ENCODE data around the gene ZNF57. TPM values are rescaled to one million over a fixed set of nuclear protein-coding genes. Genes with fewer than 3 reads are reported as not detected.
A peak's percentile ranks its signal among the peaks of the same experiment; 100 is the strongest.

The ZNF57 gene
- total RNA-seq (1 to 10 TPM; 4.4 TPM), polyA plus RNA-seq (3.2 TPM)

DNA sequence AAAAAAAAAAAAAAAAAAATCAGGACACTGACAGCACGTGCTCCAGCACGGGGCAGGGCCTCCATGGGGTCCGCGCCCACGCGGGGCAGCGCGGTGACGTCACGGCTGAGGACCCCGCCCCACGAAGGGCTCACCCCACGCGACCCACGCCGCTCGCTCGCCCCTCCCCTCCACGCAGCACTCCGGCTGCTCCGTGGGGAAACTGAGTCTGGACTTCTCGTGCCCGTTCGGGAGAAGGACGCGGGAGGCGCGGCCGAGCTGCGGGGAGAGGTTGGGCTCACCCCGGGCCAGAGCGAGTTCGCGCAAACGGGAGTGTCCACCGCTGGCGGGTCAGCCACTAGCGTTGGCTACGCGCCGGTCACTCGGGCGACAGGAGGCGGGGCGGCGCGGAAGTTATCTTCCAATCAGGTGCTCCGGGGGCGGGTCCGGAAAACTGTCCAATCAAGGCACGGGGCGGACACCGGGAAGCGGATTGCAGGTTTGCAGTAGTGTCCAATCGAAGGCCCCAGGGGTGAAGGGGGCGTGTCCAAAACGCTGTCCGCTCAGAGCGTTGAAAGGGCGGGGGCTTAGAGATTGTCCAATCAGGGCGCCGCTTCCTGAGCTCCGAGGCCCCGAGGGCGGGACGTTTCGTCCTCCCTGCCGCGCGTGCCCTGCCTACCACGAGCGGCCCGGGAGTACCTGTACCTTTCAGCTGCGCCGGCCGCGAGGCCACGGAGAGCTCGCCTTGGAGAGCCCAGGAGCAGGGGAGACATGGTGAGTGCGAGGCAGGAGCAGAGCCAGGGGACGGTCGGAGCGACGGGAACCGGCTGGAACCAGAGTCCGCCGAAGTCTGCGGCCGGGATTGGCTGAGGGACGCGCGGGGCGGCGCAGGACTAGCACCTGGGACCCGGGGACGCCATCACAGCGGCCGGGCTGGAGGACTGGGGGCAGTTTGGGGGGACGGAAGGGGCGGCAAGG is at the start of gene ZNF57:
Gene ZNF57 (plus strand): TSS at position 633 of the 957 bp plus-strand sequence. CDS start 118 bp downstream, at position 751.
- Histone ChIP-seq H3K27me3 (ENCODE audit: insufficient read depth, low read length, poor library complexity, severe bottlenecking) (no peaks in the 10 kb centered on the region), H3K4me3 (ENCODE audit: low read length) (peak within 1 kb of the TSS; percentile 79), H3K4me1 (ENCODE audit: insufficient read depth, low read length) (peaks cover 8% of the 10 kb centered on the region), H3K36me3 (ENCODE audit: insufficient read depth, low read length) (no peaks in the 10 kb centered on the region), H3K27ac (ENCODE audit: low read depth, low read length) (peak within 1 kb of the TSS; percentile 47), H3K9me3 (ENCODE audit: low read length) (peaks cover 6% of the 10 kb centered on the region)
- Mint-ChIP-seq H3K27me3 (peaks cover 0 to 1% of the 10 kb centered on the region in 2 donors), H3K36me3 (peaks cover 0 to 6% (median 4%) of the 10 kb centered on the region in 3 donors), H3K4me3 (peak within 1 kb of the TSS; percentile 87 to 98 (median 96)), H3K27ac (peak within 1 kb of the TSS; percentile 65 to 93 (median 87)), H3K9me3 (peaks cover 0 to 8% (median 6%) of the 10 kb centered on the region in 5 donors), H3K4me1 (peaks cover 15 to 26% (median 26%) of the 10 kb centered on the region in 3 donors)
- peak; percentile 94 to 98 (median 96) for DNase-seq
- POLR2A ChIA-PET: interaction anchor here (0.6 to 1.1 kb wide), 3 partner anchors 50 to 984 kb away, joined by 3 to 10 read pairs (median 4); no protein-coding TSS in a partner anchor
- CTCF ChIA-PET: interaction anchor here (1.1 to 1.3 kb wide), 2 partner anchors 13 to 253 kb away, joined by 4 read pairs; no protein-coding TSS in a partner anchor

- H3K36me3 ChIP-seq (ENCODE audit: insufficient read depth, low read length): peaks cover 31% of the 10 kb centered on the region
- no peak for DNase-seq
- H3K4me3 ChIP-seq (ENCODE audit: low read length): no peak overlapping the region
- H3K36me3 Mint-ChIP-seq: peaks cover 34 to 53% (median 52%) of the 10 kb centered on the region in 3 donors
- H3K4me1 ChIP-seq (ENCODE audit: insufficient read depth, low read length): peaks cover 32% of the 10 kb centered on the region
- H3K27me3 Mint-ChIP-seq: no peaks in the 10 kb centered on the region
- no peak overlapping the region for H3K4me3 Mint-ChIP-seq
- peaks cover 21 to 60% (median 48%) of the 10 kb centered on the region in 5 donors for H3K9me3 Mint-ChIP-seq
- H3K4me1 Mint-ChIP-seq: peaks cover 24 to 32% (median 28%) of the 10 kb centered on the region in 3 donors
- ChIA-PET POLR2A (no interaction called here), CTCF (no interaction called here)
- H3K27ac Mint-ChIP-seq: no peak overlapping the region
- peaks cover 29% of the 10 kb centered on the region for H3K9me3 ChIP-seq (ENCODE audit: low read length)
- H3K27ac ChIP-seq (ENCODE audit: low read depth, low read length): no peak overlapping the region
- H3K27me3 ChIP-seq (ENCODE audit: insufficient read depth, low read length, poor library complexity, severe bottlenecking): no peaks in the 10 kb centered on the region
Observed at GRCh38 chr19:2852598-2852997, 48.1 kb upstream of the ZNF57 start.

GRCh38 chr19:2853015-2853606 is 47.6 kb upstream of the ZNF57 start:
- Histone ChIP-seq H3K27me3 (ENCODE audit: insufficient read depth, low read length, poor library complexity, severe bottlenecking) (no peaks in the 10 kb centered on the region), H3K4me1 (ENCODE audit: insufficient read depth, low read length) (peaks cover 37% of the 10 kb centered on the region), H3K36me3 (ENCODE audit: insufficient read depth, low read length) (peaks cover 31% of the 10 kb centered on the region), H3K9me3 (ENCODE audit: low read length) (peaks cover 29% of the 10 kb centered on the region), H3K4me3 (ENCODE audit: low read length) (no peak overlapping the region), H3K27ac (ENCODE audit: low read depth, low read length) (no peak overlapping the region)
- peaks cover 21 to 60% (median 48%) of the 10 kb centered on the region in 5 donors for H3K9me3 Mint-ChIP-seq
- H3K36me3 Mint-ChIP-seq: peaks cover 34 to 53% (median 51%) of the 10 kb centered on the region in 3 donors
- no peak overlapping the region for H3K4me3 Mint-ChIP-seq
- peaks cover 24 to 32% (median 29%) of the 10 kb centered on the region in 3 donors for H3K4me1 Mint-ChIP-seq
- no peak for DNase-seq
- H3K27me3 Mint-ChIP-seq: no peaks in the 10 kb centered on the region
- ChIA-PET POLR2A (interaction anchor here (0.6 kb wide), 1 partner anchor 10 kb away, joined by 7 read pairs; no protein-coding TSS in a partner anchor), CTCF (no interaction called here)
- H3K27ac Mint-ChIP-seq: no peak overlapping the region

DNA sequence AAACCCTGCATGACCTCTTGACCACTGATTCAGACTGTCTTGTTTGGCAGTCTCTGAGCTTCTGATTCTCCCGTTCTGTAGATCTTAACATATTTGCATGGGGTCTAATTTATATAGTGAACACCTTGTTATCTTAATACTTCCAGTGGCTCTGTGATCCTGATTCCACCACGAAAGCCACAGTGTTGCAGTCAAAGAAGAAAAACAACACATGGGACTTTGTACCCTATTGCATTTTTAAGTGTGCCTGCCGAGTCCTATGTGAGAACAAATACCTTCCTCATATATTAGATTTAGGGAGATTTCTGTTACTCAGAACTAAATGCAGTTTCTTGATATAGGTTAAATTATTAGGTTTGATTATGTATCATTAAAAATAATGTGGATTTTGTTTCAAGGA is 45.9 kb upstream of the ZNF57 start:
- CTCF ChIA-PET: interaction anchor here (1.3 kb wide), 1 partner anchor 14 kb away, joined by 4 read pairs; the partner anchor contains the start of gene ZNF555

GRCh38 chr19:2856457-2857050 is 44.2 kb upstream of the ZNF57 start:
- Histone ChIP-seq H3K4me3 (ENCODE audit: low read length) (no peak overlapping the region), H3K27ac (ENCODE audit: low read depth, low read length) (no peak overlapping the region), H3K36me3 (ENCODE audit: insufficient read depth, low read length) (peaks cover 22% of the 10 kb centered on the region), H3K27me3 (ENCODE audit: insufficient read depth, low read length, poor library complexity, severe bottlenecking) (no peaks in the 10 kb centered on the region), H3K4me1 (ENCODE audit: insufficient read depth, low read length) (peaks cover 31% of the 10 kb centered on the region), H3K9me3 (ENCODE audit: low read length) (peaks cover 29% of the 10 kb centered on the region)
- Mint-ChIP-seq H3K27me3 (no peaks in the 10 kb centered on the region), H3K9me3 (peaks cover 18 to 50% (median 40%) of the 10 kb centered on the region in 5 donors), H3K4me3 (peak overlapping the region in 6 of 7 donors; percentile 4 to 69 (median 44)), H3K36me3 (peaks cover 24 to 40% (median 34%) of the 10 kb centered on the region in 3 donors), H3K27ac (peak overlapping the region; percentile 27 to 91 (median 74)), H3K4me1 (peaks cover 14 to 22% (median 21%) of the 10 kb centered on the region in 3 donors)
- peak in 2 of 5 donors; percentile 46 to 79 for DNase-seq
- ChIA-PET POLR2A (interaction anchor here (1.0 kb wide), 1 partner anchor 32 kb away, joined by 3 read pairs; no protein-coding TSS in a partner anchor), CTCF (no interaction called here)

More for the DNA sequence above, 45.9 kb upstream of the ZNF57 start:
- Mint-ChIP-seq H3K27me3 (no peaks in the 10 kb centered on the region), H3K27ac (no peak overlapping the region), H3K36me3 (peaks cover 34 to 51% (median 50%) of the 10 kb centered on the region in 3 donors), H3K4me1 (peaks cover 23 to 33% (median 30%) of the 10 kb centered on the region in 3 donors), H3K9me3 (peaks cover 21 to 64% (median 49%) of the 10 kb centered on the region in 5 donors), H3K4me3 (no peak overlapping the region)
- H3K27me3 ChIP-seq (ENCODE audit: insufficient read depth, low read length, poor library complexity, severe bottlenecking): no peaks in the 10 kb centered on the region
- POLR2A ChIA-PET: no interaction called here
- peaks cover 31% of the 10 kb centered on the region for H3K36me3 ChIP-seq (ENCODE audit: insufficient read depth, low read length)
- H3K4me1 ChIP-seq (ENCODE audit: insufficient read depth, low read length): peaks cover 38% of the 10 kb centered on the region
- H3K27ac ChIP-seq (ENCODE audit: low read depth, low read length): no peak overlapping the region
- H3K9me3 ChIP-seq (ENCODE audit: low read length): peaks cover 29% of the 10 kb centered on the region
- DNase-seq: no peak
- no peak overlapping the region for H3K4me3 ChIP-seq (ENCODE audit: low read length)

- CTCF ChIA-PET: interaction anchor here (0.7 kb wide), 1 partner anchor 18 kb away, joined by 3 read pairs; the partner anchor contains the start of gene ZNF555
- peaks cover 5 to 16% (median 11%) of the 10 kb centered on the region in 3 donors for H3K36me3 Mint-ChIP-seq
Observed at GRCh38 chr19:2858864-2859263, 41.9 kb upstream of the ZNF57 start.

DNA sequence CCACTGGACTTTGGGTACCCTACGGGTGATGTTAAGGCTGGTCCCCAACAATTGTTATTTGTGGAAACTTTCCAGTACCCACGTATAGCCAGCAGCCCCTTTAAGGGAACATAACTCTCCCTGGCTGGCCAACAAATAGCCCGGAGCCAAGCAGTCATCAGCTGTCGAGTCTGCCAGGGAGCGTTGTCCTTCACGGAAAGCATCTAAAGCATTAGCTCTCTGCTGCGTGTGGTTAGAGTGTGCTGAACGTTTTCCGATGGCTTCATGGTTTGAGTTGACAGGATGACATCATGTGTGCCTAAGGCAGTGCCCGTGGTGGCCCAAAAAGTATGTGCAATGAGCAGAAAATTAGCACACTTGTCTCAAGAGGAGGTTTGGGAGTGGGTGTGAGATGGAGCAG is 36.9 kb upstream of the ZNF57 start:
- no peak overlapping the region for H3K4me3 Mint-ChIP-seq

More at GRCh38 chr19:2858864-2859263, 41.9 kb upstream of the ZNF57 start:
- Mint-ChIP-seq H3K4me3 (no peak overlapping the region), H3K27me3 (peaks cover 1% of the 10 kb centered on the region in 2 donors), H3K4me1 (peaks cover 14 to 22% (median 21%) of the 10 kb centered on the region in 3 donors), H3K27ac (no peak overlapping the region), H3K9me3 (peaks cover 6 to 27% (median 16%) of the 10 kb centered on the region in 5 donors)
- peaks cover 31% of the 10 kb centered on the region for H3K4me1 ChIP-seq (ENCODE audit: insufficient read depth, low read length)
- no peaks in the 10 kb centered on the region for H3K27me3 ChIP-seq (ENCODE audit: insufficient read depth, low read length, poor library complexity, severe bottlenecking)
- POLR2A ChIA-PET: no interaction called here
- no peak overlapping the region for H3K27ac ChIP-seq (ENCODE audit: low read depth, low read length)
- H3K9me3 ChIP-seq (ENCODE audit: low read length): peaks cover 10% of the 10 kb centered on the region
- no peaks in the 10 kb centered on the region for H3K36me3 ChIP-seq (ENCODE audit: insufficient read depth, low read length)
- no peak for DNase-seq
- H3K4me3 ChIP-seq (ENCODE audit: low read length): no peak overlapping the region

More for the DNA sequence above, 36.9 kb upstream of the ZNF57 start:
- no peak for DNase-seq
- peaks cover 0 to 10% (median 3%) of the 10 kb centered on the region in 5 donors for H3K9me3 Mint-ChIP-seq
- no peak overlapping the region for H3K27ac ChIP-seq (ENCODE audit: low read depth, low read length)
- peaks cover 0 to 5% (median 0%) of the 10 kb centered on the region in 3 donors for H3K36me3 Mint-ChIP-seq
- H3K4me1 Mint-ChIP-seq: peaks cover 0 to 5% (median 0%) of the 10 kb centered on the region in 3 donors
- H3K27me3 ChIP-seq (ENCODE audit: insufficient read depth, low read length, poor library complexity, severe bottlenecking): no peaks in the 10 kb centered on the region
- H3K9me3 ChIP-seq (ENCODE audit: low read length): no peaks in the 10 kb centered on the region
- H3K27me3 Mint-ChIP-seq: peaks cover 1 to 14% of the 10 kb centered on the region in 2 donors
- no peak overlapping the region for H3K4me3 ChIP-seq (ENCODE audit: low read length)
- ChIA-PET POLR2A (no interaction called here), CTCF (interaction anchor here (0.7 kb wide), 1 partner anchor 366 kb away, joined by 3 read pairs; no protein-coding TSS in a partner anchor)
- H3K36me3 ChIP-seq (ENCODE audit: insufficient read depth, low read length): no peaks in the 10 kb centered on the region
- H3K4me1 ChIP-seq (ENCODE audit: insufficient read depth, low read length): no peaks in the 10 kb centered on the region
- no peak overlapping the region for H3K27ac Mint-ChIP-seq
